ENCODE results near the gene SOX30.

The SOX30 gene

DNA sequence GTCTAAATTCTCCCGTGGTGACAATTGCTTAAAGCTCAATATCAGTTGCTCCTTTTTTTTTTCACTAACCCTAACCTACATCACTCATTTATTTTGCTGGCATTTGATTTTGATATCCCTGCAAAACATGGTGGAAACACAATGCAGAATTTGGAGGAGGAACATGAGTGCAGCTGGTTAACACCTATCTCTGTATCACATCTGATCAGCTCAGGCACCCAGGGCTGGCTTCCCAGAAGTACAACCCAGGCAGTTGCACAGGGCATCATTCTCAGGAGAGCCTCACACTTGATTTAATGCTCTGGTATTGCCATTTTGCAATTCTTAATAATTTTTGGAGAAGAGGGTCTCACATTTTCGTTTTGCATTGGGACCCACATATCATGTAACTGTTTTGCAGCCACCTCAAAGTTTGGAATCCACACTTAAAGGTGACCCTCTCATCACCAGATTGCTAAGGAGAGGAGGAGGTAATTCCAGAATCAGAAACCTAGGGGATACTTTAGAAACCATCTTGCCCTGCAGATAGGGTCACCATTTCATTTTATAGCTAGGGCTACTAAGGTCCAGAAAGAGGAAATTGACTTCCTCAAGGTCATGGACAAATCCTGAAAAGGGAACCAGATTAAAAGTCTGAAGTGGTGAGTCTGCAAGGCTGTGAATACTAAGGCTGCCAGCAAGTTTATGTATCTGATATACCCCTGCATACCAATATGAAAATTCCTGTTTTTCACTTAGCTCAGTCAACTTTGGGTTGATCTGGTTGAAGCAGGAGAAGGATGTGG, 57.4 kb downstream of the SOX30 start:
- H3K27me3 ChIP-seq (ENCODE audit: low read depth, low read length) = no peaks in the 10 kb centered on the region
- H3K9ac ChIP-seq (ENCODE audit: low read length) = peak overlapping the region; percentile 81
- peak overlapping the region; percentile 99 for H3K27ac ChIP-seq (ENCODE audit: low read length)
- peak overlapping the region; percentile 64 for H3K4me3 ChIP-seq (ENCODE audit: low read length)
- TF ChIP-seq, protein P1, sequence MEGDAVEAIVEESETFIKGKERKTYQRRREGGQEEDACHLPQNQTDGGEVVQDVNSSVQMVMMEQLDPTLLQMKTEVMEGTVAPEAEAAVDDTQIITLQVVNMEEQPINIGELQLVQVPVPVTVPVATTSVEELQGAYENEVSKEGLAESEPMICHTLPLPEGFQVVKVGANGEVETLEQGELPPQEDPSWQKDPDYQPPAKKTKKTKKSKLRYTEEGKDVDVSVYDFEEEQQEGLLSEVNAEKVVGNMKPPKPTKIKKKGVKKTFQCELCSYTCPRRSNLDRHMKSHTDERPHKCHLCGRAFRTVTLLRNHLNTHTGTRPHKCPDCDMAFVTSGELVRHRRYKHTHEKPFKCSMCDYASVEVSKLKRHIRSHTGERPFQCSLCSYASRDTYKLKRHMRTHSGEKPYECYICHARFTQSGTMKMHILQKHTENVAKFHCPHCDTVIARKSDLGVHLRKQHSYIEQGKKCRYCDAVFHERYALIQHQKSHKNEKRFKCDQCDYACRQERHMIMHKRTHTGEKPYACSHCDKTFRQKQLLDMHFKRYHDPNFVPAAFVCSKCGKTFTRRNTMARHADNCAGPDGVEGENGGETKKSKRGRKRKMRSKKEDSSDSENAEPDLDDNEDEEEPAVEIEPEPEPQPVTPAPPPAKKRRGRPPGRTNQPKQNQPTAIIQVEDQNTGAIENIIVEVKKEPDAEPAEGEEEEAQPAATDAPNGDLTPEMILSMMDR (IDR thresholded peaks at IDR 0.05; ENCODE audit: low read depth, low read length) = no peak
- TF ChIP-seq EZH2phosphoT487 (IDR thresholded peaks at IDR 0.05; ENCODE audit: low read depth) = no peak
- H2AFZ ChIP-seq (ENCODE audit: low read depth, low read length) = no peak overlapping the region
- H4K20me1 ChIP-seq (ENCODE audit: insufficient read depth, low read length) = no peaks in the 10 kb centered on the region
- peak overlapping the region; percentile 79 for H3K4me2 ChIP-seq (ENCODE audit: low read length)
- H3K36me3 ChIP-seq (replicated peaks; ENCODE audit: low read depth, low read length) = no peaks in the 10 kb centered on the region
- H3K9me3 ChIP-seq (ENCODE audit: insufficient read depth, low read length) = no peaks in the 10 kb centered on the region
- H3K79me2 ChIP-seq (ENCODE audit: low read length) = no peaks in the 10 kb centered on the region
- peaks cover 82% of the 10 kb centered on the region for H3K4me1 ChIP-seq (ENCODE audit: low read length)

DNA sequence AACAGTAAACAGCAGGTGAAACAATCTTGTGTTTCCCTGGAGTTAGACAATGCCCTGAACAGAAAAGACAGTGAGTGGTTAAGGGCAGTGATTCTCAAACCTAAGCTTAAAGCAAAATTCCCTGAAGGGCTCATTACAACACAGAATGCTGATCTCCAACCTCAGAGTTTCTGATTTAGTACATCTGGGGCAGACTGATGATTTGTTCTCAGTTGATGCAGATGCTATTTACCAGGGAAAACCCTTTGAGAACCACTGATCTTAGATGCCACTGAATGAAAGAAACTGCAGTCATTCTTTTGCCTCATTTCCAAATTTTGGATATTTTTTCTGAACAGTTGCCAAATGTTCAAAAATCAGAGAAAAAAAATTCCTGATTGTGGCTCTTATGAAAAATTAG, 58.0 kb downstream of the SOX30 start:
- Histone ChIP-seq H2AFZ (ENCODE audit: low read depth, low read length) (no peak overlapping the region), H3K27me3 (ENCODE audit: low read depth, low read length) (no peaks in the 10 kb centered on the region), H4K20me1 (ENCODE audit: insufficient read depth, low read length) (no peaks in the 10 kb centered on the region), H3K79me2 (ENCODE audit: low read length) (no peaks in the 10 kb centered on the region), H3K9ac (ENCODE audit: low read length) (peak overlapping the region; percentile 81), H3K9me3 (ENCODE audit: insufficient read depth, low read length) (no peaks in the 10 kb centered on the region), H3K36me3 (replicated peaks; ENCODE audit: low read depth, low read length) (no peaks in the 10 kb centered on the region), H3K27ac (ENCODE audit: low read length) (peak overlapping the region; percentile 99), H3K4me2 (ENCODE audit: low read length) (peak overlapping the region; percentile 79), H3K4me1 (ENCODE audit: low read length) (peaks cover 76% of the 10 kb centered on the region), H3K4me3 (ENCODE audit: low read length) (peak overlapping the region; percentile 64)
- TF ChIP-seq, protein P1 (IDR thresholded peaks at IDR 0.05; ENCODE audit: low read depth, low read length) = no peak
- no peak for TF ChIP-seq EZH2phosphoT487 (IDR thresholded peaks at IDR 0.05; ENCODE audit: low read depth)

DNA sequence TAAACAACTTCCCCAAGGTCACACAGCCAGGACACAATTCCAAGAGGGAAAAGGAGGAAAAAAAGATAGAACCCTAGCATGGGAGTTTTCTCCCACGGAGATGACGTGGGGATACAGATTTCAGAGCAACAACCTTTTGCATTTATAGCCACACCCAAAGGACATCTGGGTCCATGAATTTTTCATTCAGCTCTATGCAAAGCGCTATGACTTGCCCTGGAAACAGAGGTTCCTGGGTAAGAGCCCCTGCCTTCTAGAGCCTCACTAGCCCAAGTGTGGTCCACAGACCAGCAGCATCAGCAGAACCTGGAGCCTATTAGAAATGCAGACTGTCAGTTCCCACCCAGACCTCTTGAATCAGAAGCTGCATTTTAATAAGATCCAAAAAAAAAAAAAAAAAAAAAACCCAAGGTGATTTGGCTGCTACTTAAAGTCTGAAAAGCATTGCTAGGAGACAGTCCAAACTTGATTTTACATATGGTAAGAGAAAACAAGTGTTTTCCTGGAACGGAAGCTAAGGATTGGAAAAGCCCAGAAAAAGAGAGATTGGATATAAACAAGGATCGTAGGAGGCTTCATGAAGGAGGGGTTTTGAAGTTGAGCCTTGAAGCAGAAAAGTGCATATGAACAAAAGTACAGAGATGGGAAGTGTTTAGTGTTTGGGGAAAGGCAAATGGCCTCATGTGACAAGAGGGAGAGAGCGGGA, 59.0 kb downstream of the SOX30 start:
- Histone ChIP-seq H3K27me3 (ENCODE audit: low read depth, low read length) (no peaks in the 10 kb centered on the region), H3K4me1 (ENCODE audit: low read length) (peaks cover 65% of the 10 kb centered on the region), H3K27ac (ENCODE audit: low read length) (peak overlapping the region; percentile 99), H3K4me2 (ENCODE audit: low read length) (peak overlapping the region; percentile 79), H3K36me3 (replicated peaks; ENCODE audit: low read depth, low read length) (no peaks in the 10 kb centered on the region), H3K9ac (ENCODE audit: low read length) (peak overlapping the region; percentile 81), H3K4me3 (ENCODE audit: low read length) (peak overlapping the region; percentile 64), H4K20me1 (ENCODE audit: insufficient read depth, low read length) (no peaks in the 10 kb centered on the region), H3K9me3 (ENCODE audit: insufficient read depth, low read length) (no peaks in the 10 kb centered on the region), H3K79me2 (ENCODE audit: low read length) (no peaks in the 10 kb centered on the region), H2AFZ (ENCODE audit: low read depth, low read length) (peak overlapping the region; percentile 18; the same call in 1 of the 2 replicates)
- TF ChIP-seq, protein P1 (IDR thresholded peaks at IDR 0.05; ENCODE audit: low read depth, low read length) = no peak
- TF ChIP-seq EZH2phosphoT487 (IDR thresholded peaks at IDR 0.05; ENCODE audit: low read depth) = no peak

DNA sequence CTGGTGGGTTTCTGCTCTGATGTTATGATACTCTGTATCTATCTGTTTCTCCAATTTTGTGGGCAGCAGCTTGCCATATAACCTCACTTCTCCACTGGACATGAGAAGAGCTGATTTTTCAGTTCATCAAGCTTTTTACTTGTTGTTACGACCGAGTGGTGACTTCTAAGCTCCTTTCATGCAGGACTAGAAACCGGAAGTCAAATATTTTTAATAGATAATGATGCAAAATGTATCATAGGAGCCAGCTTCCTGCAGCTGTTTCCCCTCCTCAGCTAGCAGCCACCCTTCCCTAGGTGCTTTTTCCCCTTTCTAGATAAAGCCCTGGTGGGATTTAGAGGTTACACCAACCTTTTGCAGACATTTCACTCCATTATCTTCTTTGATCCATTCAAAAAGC, 59.6 kb downstream of the SOX30 start:
- peaks cover 59% of the 10 kb centered on the region for H3K4me1 ChIP-seq (ENCODE audit: low read length)
- peak overlapping the region; percentile 64 for H3K4me3 ChIP-seq (ENCODE audit: low read length)
- peak overlapping the region; percentile 99 for H3K27ac ChIP-seq (ENCODE audit: low read length)
- H2AFZ ChIP-seq (ENCODE audit: low read depth, low read length) = peak overlapping the region; percentile 18; the same call in 1 of the 2 replicates
- no peaks in the 10 kb centered on the region for H3K79me2 ChIP-seq (ENCODE audit: low read length)
- H3K9me3 ChIP-seq (ENCODE audit: insufficient read depth, low read length) = no peaks in the 10 kb centered on the region
- H3K9ac ChIP-seq (ENCODE audit: low read length) = peak overlapping the region; percentile 81
- TF ChIP-seq, protein P1 (IDR thresholded peaks at IDR 0.05; ENCODE audit: low read depth, low read length) = no peak
- no peak for TF ChIP-seq EZH2phosphoT487 (IDR thresholded peaks at IDR 0.05; ENCODE audit: low read depth)
- no peaks in the 10 kb centered on the region for H3K27me3 ChIP-seq (ENCODE audit: low read depth, low read length)
- no peaks in the 10 kb centered on the region for H3K36me3 ChIP-seq (replicated peaks; ENCODE audit: low read depth, low read length)
- no peaks in the 10 kb centered on the region for H4K20me1 ChIP-seq (ENCODE audit: insufficient read depth, low read length)
- H3K4me2 ChIP-seq (ENCODE audit: low read length) = peak overlapping the region; percentile 79

Data from OCI-LY3 (cell line).